Keratinocyte (primary cell): ENCODE measurements around the gene TEP1. TPM values are rescaled to one million over a fixed set of nuclear protein-coding genes. Genes with fewer than 3 reads are reported as not detected.

ENCODE experiments used
- DNase-seq: peaks from one replicate; pipeline ENCODE4 v3.0.0-alpha.2; 2011; ENCODE audit warnings: low read depth, missing footprints, low spot score
- FAIRE-seq: peaks from 2 replicates; lab custom pipeline; 2011; peaks lifted over from hg19 to GRCh38; lab: Jason Lieb, UNC
- H2AFZ ChIP-seq: 2 replicates; pipeline ENCODE4 v1.6.0; 2012; ENCODE audit warnings: low read length, control low read depth, inconsistent platforms; ENCODE audit not compliant: control insufficient read depth
- H3K27ac ChIP-seq: 2 replicates; pipeline ENCODE4 v1.5.1; 2011; ENCODE audit warnings: low read length; ENCODE audit not compliant: control insufficient read depth, insufficient read depth
- H3K27me3 ChIP-seq: 3 replicates; pipeline ENCODE4 v1.6.0; 2011; ENCODE audit warnings: low read length; ENCODE audit not compliant: control insufficient read depth, insufficient read depth; ENCODE audit errors: extremely low read depth
- H3K36me3 ChIP-seq, 2 experiments: 2 replicates in 1 of 2; 3 replicates in 1 of 2; pipeline ENCODE4 v1.5.1; 2011; ENCODE audit warnings: low read length in 2 of 2, mild to moderate bottlenecking in 1 of 2; ENCODE audit not compliant: control insufficient read depth in 2 of 2, insufficient read depth in 2 of 2; ENCODE audit errors: extremely low read depth in 1 of 2
- H3K4me1 ChIP-seq: 3 replicates; pipeline ENCODE4 v1.5.1; 2011; ENCODE audit warnings: low read length; ENCODE audit not compliant: control insufficient read depth, insufficient read depth; ENCODE audit errors: extremely low read depth
- H3K4me2 ChIP-seq: 3 replicates; pipeline ENCODE4 v1.6.0; 2011; ENCODE audit warnings: low read depth, low read length; ENCODE audit not compliant: control insufficient read depth, insufficient read depth; ENCODE audit errors: extremely low read depth
- H3K4me3 ChIP-seq, 3 experiments: fragments of 200-600 bp in 1 of 3; sonication (generic) in 1 of 3; 2 replicates in 2 of 3; 3 replicates in 1 of 3; pipeline ENCODE4 v1.5.1; 2011 to 2016; ENCODE audit warnings: low read length in 3 of 3, mild to moderate bottlenecking in 3 of 3, control low read depth in 2 of 3, inconsistent platforms in 1 of 3, low read depth in 1 of 3, mixed read lengths in 1 of 3, mixed run types in 1 of 3, moderate library complexity in 1 of 3; ENCODE audit not compliant: control insufficient read depth in 2 of 3, insufficient read depth in 2 of 3; ENCODE audit errors: extremely low read depth in 1 of 3
- H3K79me2 ChIP-seq: 2 replicates; pipeline ENCODE4 v1.6.0; 2012; ENCODE audit warnings: low read length; ENCODE audit not compliant: control insufficient read depth, insufficient read depth
- H3K9ac ChIP-seq: 3 replicates; pipeline ENCODE4 v1.6.0; 2011; ENCODE audit warnings: low read length; ENCODE audit not compliant: control insufficient read depth, insufficient read depth; ENCODE audit errors: extremely low read depth
- H3K9me1 ChIP-seq: 3 replicates; pipeline ENCODE4 v1.6.0; 2011; ENCODE audit warnings: low read length; ENCODE audit not compliant: control insufficient read depth, insufficient read depth; ENCODE audit errors: extremely low read depth
- H3K9me3 ChIP-seq: 2 replicates; pipeline ENCODE4 v1.5.1; 2012; ENCODE audit warnings: low read depth, low read length; ENCODE audit not compliant: control insufficient read depth
- H4K20me1 ChIP-seq: 3 replicates; pipeline ENCODE4 v1.6.0; 2011; ENCODE audit warnings: low read length; ENCODE audit not compliant: control insufficient read depth, insufficient read depth; ENCODE audit errors: extremely low read depth
- EZH2 ChIP-seq: IDR thresholded peaks from one replicate; pipeline ENCODE4 v1.6.1; 2012; ENCODE audit warnings: inconsistent platforms, mild to moderate bottlenecking, low read length, moderate library complexity
- dilution Hi-C: fragments of 300-500 bp; cut with MboI; formaldehyde crosslinking; loops from one replicate; pipeline ENCODE4 v1.7.0; 2020; ENCODE audit warnings: low sequenced_read_pairs; ENCODE audit not compliant: extremely low pct_ligation_motif_present
- polyA plus RNA-seq, 5 experiments: library from polyadenylated mRNA; depleted of rRNA in 3 of 5; stranded (reverse) in 3 of 5; stranded (forward) in 1 of 5; unstranded in 1 of 5; fragments of >200 nt; gene quantifications; 1 replicate in 1 of 5; 2 replicates in 3 of 5; 3 replicates in 1 of 5; pipeline versions ENCODE4 v1.2.1 to v1.2.3, GENCODE V29; 2011 to 2012; ENCODE audit warnings: missing spikeins in 2 of 5, low read depth in 1 of 5, low replicate concordance in 1 of 5
- TF ChIP-seq, protein P1 (sequence below), 3 experiments: IDR thresholded peaks in 1 of 3; conservative IDR thresholded peaks in 1 of 3; optimal IDR thresholded peaks in 1 of 3; 2 replicates in 2 of 3; 3 replicates in 1 of 3; pipeline versions ENCODE3 to v1.5.1; 2011; ENCODE audit warnings: low read length in 3 of 3, mild to moderate bottlenecking in 3 of 3, moderate library complexity in 2 of 3, control low read depth in 1 of 3, inconsistent platforms in 1 of 3; ENCODE audit not compliant: insufficient read depth in 2 of 3; ENCODE audit errors: extremely low read depth in 1 of 3

The TEP1 gene
- polyA plus RNA-seq, 1 donor (not counting 4 experiments of a cell fraction or from before 2014, with no cell fraction given): 16.6 TPM

DNA sequence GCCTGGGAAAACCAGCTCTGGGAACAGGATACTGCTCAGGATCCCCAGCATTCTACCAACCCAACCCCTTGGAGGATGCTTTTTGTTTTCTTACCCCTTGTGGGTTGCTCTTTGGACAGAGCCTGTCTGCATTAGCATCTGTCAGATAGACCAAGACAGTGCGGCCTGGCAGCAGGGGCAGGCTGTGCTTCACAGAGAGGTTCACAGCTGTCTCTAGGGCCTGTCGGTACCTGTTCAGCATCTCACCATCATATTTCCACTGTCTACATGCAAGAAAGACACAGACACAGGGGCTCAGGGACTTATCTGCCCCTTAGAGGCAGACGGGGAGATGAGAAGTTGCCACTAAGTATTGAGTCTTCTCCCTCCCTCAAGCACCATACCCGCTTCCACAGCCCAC is 21.8 kb downstream of the TEP1 start:
- Histone ChIP-seq H3K36me3 (peaks cover 30 to 46% of the 10 kb centered on the region in 2 experiments), H3K4me3 (no peak overlapping the region), H4K20me1 (no peaks in the 10 kb centered on the region), H2AFZ (no peak overlapping the region), H3K4me1 (no peaks in the 10 kb centered on the region), H3K27me3 (no peaks in the 10 kb centered on the region), H3K79me2 (no peaks in the 10 kb centered on the region), H3K9ac (no peak overlapping the region), H3K27ac (no peak overlapping the region), H3K9me3 (no peaks in the 10 kb centered on the region), H3K4me2 (no peak overlapping the region), H3K9me1 (no peaks in the 10 kb centered on the region)
- dilution Hi-C loops: no loop called here
- FAIRE-seq: no peak
- TF ChIP-seq, protein P1, sequence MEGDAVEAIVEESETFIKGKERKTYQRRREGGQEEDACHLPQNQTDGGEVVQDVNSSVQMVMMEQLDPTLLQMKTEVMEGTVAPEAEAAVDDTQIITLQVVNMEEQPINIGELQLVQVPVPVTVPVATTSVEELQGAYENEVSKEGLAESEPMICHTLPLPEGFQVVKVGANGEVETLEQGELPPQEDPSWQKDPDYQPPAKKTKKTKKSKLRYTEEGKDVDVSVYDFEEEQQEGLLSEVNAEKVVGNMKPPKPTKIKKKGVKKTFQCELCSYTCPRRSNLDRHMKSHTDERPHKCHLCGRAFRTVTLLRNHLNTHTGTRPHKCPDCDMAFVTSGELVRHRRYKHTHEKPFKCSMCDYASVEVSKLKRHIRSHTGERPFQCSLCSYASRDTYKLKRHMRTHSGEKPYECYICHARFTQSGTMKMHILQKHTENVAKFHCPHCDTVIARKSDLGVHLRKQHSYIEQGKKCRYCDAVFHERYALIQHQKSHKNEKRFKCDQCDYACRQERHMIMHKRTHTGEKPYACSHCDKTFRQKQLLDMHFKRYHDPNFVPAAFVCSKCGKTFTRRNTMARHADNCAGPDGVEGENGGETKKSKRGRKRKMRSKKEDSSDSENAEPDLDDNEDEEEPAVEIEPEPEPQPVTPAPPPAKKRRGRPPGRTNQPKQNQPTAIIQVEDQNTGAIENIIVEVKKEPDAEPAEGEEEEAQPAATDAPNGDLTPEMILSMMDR (optimal IDR thresholded peaks at IDR 0.05 in 1 of 3, IDR thresholded peaks at IDR 0.05 in 1 of 3, conservative IDR thresholded peaks at IDR 0.05 in 1 of 3; ENCODE audit: extremely low read depth in 1 of 3, insufficient read depth in 2 of 3, low read length in 3 of 3): no peak
- no peak for TF ChIP-seq EZH2
- DNase-seq: no peak

DNA sequence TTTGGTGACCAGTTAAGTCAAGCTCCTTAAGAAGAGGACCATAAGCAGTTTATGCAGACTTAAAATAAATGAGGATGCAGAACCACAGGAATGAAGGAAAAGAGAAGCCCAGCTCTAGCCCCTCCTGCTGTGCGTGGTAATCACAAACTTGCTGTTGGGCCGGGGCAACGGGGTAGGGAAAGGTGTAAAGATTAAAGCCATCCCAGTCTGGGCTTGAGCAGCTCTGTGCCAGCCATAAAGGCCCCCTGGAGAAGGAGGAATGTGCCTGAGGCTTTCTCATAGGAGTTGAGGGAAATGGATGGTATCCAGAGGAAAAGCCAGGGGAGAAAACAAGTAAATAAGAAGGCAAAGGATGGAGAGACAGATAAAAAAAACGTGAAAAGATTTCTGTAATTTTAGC is 25.1 kb downstream of the TEP1 start:
- TF ChIP-seq, protein P1 (optimal IDR thresholded peaks at IDR 0.05 in 1 of 3, IDR thresholded peaks at IDR 0.05 in 1 of 3, conservative IDR thresholded peaks at IDR 0.05 in 1 of 3; ENCODE audit: extremely low read depth in 1 of 3, insufficient read depth in 2 of 3, low read length in 3 of 3): no peak
- no peak for TF ChIP-seq EZH2
- Histone ChIP-seq H4K20me1 (no peaks in the 10 kb centered on the region), H3K79me2 (no peaks in the 10 kb centered on the region), H3K27ac (no peak overlapping the region), H3K9me1 (no peaks in the 10 kb centered on the region), H3K4me2 (no peak overlapping the region), H3K9me3 (no peaks in the 10 kb centered on the region), H3K4me1 (no peaks in the 10 kb centered on the region), H3K9ac (no peak overlapping the region), H2AFZ (no peak overlapping the region), H3K36me3 (peaks cover 34 to 57% of the 10 kb centered on the region in 2 experiments), H3K27me3 (no peaks in the 10 kb centered on the region), H3K4me3 (no peak overlapping the region)
- dilution Hi-C loops: no loop called here
- DNase-seq: no peak
- no peak for FAIRE-seq
